Neural cell (in vitro differentiated cells): ENCODE measurements around the gene FBXL20. TPM values are rescaled to one million over a fixed set of nuclear protein-coding genes. Genes with fewer than 3 reads are reported as not detected.

Experiments used
- H2AFZ ChIP-seq: fragments of 200-600, 300-800 bp; sonication (generic), shearing (Covaris generic); 2 replicates; pipeline ENCODE4 v1.6.0; 2014; ENCODE audit warnings: low read depth, mild to moderate bottlenecking, antibody characterized with exemption, low read length, moderate library complexity
- H3F3A ChIP-seq: fragments of 200-600 bp; shearing (Covaris generic); 2 replicates; pipeline ENCODE4 v1.6.1; 2016; ENCODE audit warnings: mild to moderate bottlenecking, moderate library complexity, mixed read lengths, antibody characterized with exemption, low read length; ENCODE audit not compliant: insufficient read depth, poor library complexity, severe bottlenecking
- H3K27ac ChIP-seq: fragments of 200-600, 300-800 bp; sonication (generic), shearing (Covaris generic); 2 replicates; pipeline ENCODE4 v1.5.1; 2014; ENCODE audit warnings: mild to moderate bottlenecking, low read length, moderate library complexity
- H3K27me3 ChIP-seq: fragments of 300-800, 200-600 bp; sonication (generic), shearing (Covaris generic); 2 replicates; pipeline ENCODE4 v1.6.0; 2014; ENCODE audit warnings: mild to moderate bottlenecking, low read depth, low read length, moderate library complexity; ENCODE audit not compliant: insufficient read depth
- H3K36me3 ChIP-seq: fragments of 300-800, 200-600 bp; sonication (generic), shearing (Covaris generic); 2 replicates; pipeline ENCODE4 v1.5.1; 2014; ENCODE audit warnings: mild to moderate bottlenecking, antibody characterized with exemption, low read length, moderate library complexity; ENCODE audit not compliant: insufficient read depth
- H3K4me2 ChIP-seq: fragments of 300-800, 200-600 bp; sonication (generic), shearing (Covaris generic); 2 replicates; pipeline ENCODE4 v1.6.0; 2014; ENCODE audit warnings: mild to moderate bottlenecking, low read length
- H3K4me3 ChIP-seq: fragments of 300-800, 200-600 bp; sonication (generic), shearing (Covaris generic); 2 replicates; pipeline ENCODE4 v1.5.1; 2014; ENCODE audit warnings: mild to moderate bottlenecking, low read length, moderate library complexity
- H3K79me2 ChIP-seq: fragments of 200-600 bp; shearing (Covaris generic); replicated peaks from 2 replicates; pipeline ENCODE4 v1.6.0; 2014; ENCODE audit warnings: mild to moderate bottlenecking, low read length, moderate library complexity; ENCODE audit not compliant: insufficient read depth
- H3K9ac ChIP-seq: fragments of 300-800, 200-600 bp; sonication (generic), shearing (Covaris generic); 2 replicates; pipeline ENCODE4 v1.6.1; 2016; ENCODE audit warnings: mild to moderate bottlenecking, low read length, mixed read lengths
- H3K9me2 ChIP-seq: fragments of 200-600 bp; shearing (Covaris generic); 2 replicates; pipeline ENCODE4 v1.6.1; 2016; ENCODE audit warnings: mild to moderate bottlenecking, low read length, mixed read lengths; ENCODE audit not compliant: insufficient read depth
- H3K9me3 ChIP-seq: fragments of 200-600, 300-800 bp; sonication (generic), shearing (Covaris generic); 2 replicates; pipeline ENCODE4 v1.6.1; 2016; ENCODE audit warnings: mild to moderate bottlenecking, mixed run types, low read length, moderate library complexity, mixed read lengths
- H4K20me1 ChIP-seq: fragments of 200-600 bp; shearing (Covaris generic); 2 replicates; pipeline ENCODE4 v1.6.1; 2016; ENCODE audit warnings: mild to moderate bottlenecking, mixed run types; ENCODE audit not compliant: insufficient read depth
- CTCF ChIP-seq: fragments of 450-650 bp; IDR thresholded peaks from 2 replicates; pipeline ENCODE4 v1.5.1; 2014; ENCODE audit warnings: antibody characterized with exemption, mild to moderate bottlenecking, moderate library complexity; ENCODE audit not compliant: poor library complexity, severe bottlenecking
- EP300 ChIP-seq: fragments of 450-650 bp; conservative IDR thresholded peaks from 2 replicates; pipeline ENCODE4 v1.6.1; 2014; ENCODE audit warnings: antibody characterized with exemption, mild to moderate bottlenecking, moderate library complexity; ENCODE audit not compliant: poor library complexity, severe bottlenecking
- EZH2 ChIP-seq: fragments of 200-600, 300-800 bp; shearing (Covaris generic), sonication (generic); IDR thresholded peaks from 2 replicates; pipeline ENCODE4 v1.6.1; 2014; ENCODE audit warnings: antibody characterized with exemption, low read length, borderline replicate concordance, mild to moderate bottlenecking; ENCODE audit not compliant: insufficient read depth, poor library complexity, severe bottlenecking
- MXI1 ChIP-seq: fragments of 450-650 bp; conservative IDR thresholded peaks from 2 replicates; pipeline ENCODE4 v1.6.1; 2014; ENCODE audit warnings: antibody characterized with exemption, mild to moderate bottlenecking; ENCODE audit not compliant: poor library complexity, severe bottlenecking
- POLR2AphosphoS5 ChIP-seq: IDR thresholded peaks from 2 replicates; pipeline ENCODE4 v1.6.1; 2012
- RAD21 ChIP-seq: fragments of 450-650 bp; conservative IDR thresholded peaks from 2 replicates; pipeline ENCODE4 v1.6.1; 2014; ENCODE audit warnings: antibody characterized with exemption, mild to moderate bottlenecking, moderate library complexity
- REST ChIP-seq: IDR thresholded peaks from 2 replicates; pipeline ENCODE4 v1.6.1; 2012; ENCODE audit warnings: borderline replicate concordance
- SMC3 ChIP-seq: fragments of 450-650 bp; conservative IDR thresholded peaks from 2 replicates; pipeline ENCODE4 v1.6.1; 2014; ENCODE audit warnings: antibody characterized with exemption, mild to moderate bottlenecking, moderate library complexity; ENCODE audit not compliant: poor library complexity
- TAF1 ChIP-seq: IDR thresholded peaks from 2 replicates; pipeline ENCODE4 v1.6.1; 2012; ENCODE audit warnings: low read depth
- polyA plus RNA-seq: library from polyadenylated mRNA; depleted of rRNA; stranded (reverse); fragments of >200 nt; gene quantifications from 2 replicates; pipeline ENCODE4 v1.2.3, GENCODE V29; 2014

The FBXL20 gene
- polyA plus RNA-seq, 1 donor from 2014 or later: 12.0 TPM

GRCh38 chr17:39327109-39327508 lies 74.3 kb downstream of the FBXL20 start:
- no peak overlapping the region for H3K27ac ChIP-seq
- TF ChIP-seq EZH2: no peak
- no peak for TF ChIP-seq RAD21
- no peak for TF ChIP-seq REST
- TF ChIP-seq TAF1: no peak
- TF ChIP-seq SMC3: no peak
- TF ChIP-seq EP300: no peak
- no peak for TF ChIP-seq CTCF
- TF ChIP-seq POLR2AphosphoS5: no peak

GRCh38 chr17:39325528-39326240 lies 75.7 kb downstream of the FBXL20 start:
- TF ChIP-seq TAF1 (no peak), MXI1 (no peak), REST (no peak), CTCF (no peak), EP300 (no peak), SMC3 (no peak), RAD21 (no peak), POLR2AphosphoS5 (no peak), EZH2 (no peak)
- H3K79me2 ChIP-seq: peaks cover 3% of the 10 kb centered on the region
- H3K9ac ChIP-seq: no peak overlapping the region
- H3K9me2 ChIP-seq: no peaks in the 10 kb centered on the region
- H3K4me3 ChIP-seq: no peak overlapping the region
- no peaks in the 10 kb centered on the region for H4K20me1 ChIP-seq
- H3F3A ChIP-seq: no peaks in the 10 kb centered on the region
- H3K27ac ChIP-seq: no peak overlapping the region
- no peaks in the 10 kb centered on the region for H3K27me3 ChIP-seq
- H3K4me2 ChIP-seq: no peak overlapping the region
- no peaks in the 10 kb centered on the region for H3K36me3 ChIP-seq
- H2AFZ ChIP-seq: no peak overlapping the region
- H3K9me3 ChIP-seq: no peaks in the 10 kb centered on the region

More at GRCh38 chr17:39327109-39327508, 74.3 kb downstream of the FBXL20 start:
- H3K9ac ChIP-seq: no peak overlapping the region
- no peaks in the 10 kb centered on the region for H3K27me3 ChIP-seq
- H3K36me3 ChIP-seq: no peaks in the 10 kb centered on the region
- no peak overlapping the region for H2AFZ ChIP-seq
- no peaks in the 10 kb centered on the region for H4K20me1 ChIP-seq
- H3F3A ChIP-seq: no peaks in the 10 kb centered on the region
- H3K9me3 ChIP-seq: no peaks in the 10 kb centered on the region
- no peak overlapping the region for H3K4me2 ChIP-seq
- H3K79me2 ChIP-seq: peaks cover 3% of the 10 kb centered on the region
- no peaks in the 10 kb centered on the region for H3K9me2 ChIP-seq
- H3K4me3 ChIP-seq: no peak overlapping the region
